Breast epithelium (tissue), 4 donors: Measurements from ENCODE around the gene USP3. TPM values are rescaled to one million over a fixed set of nuclear protein-coding genes. Genes with fewer than 3 reads are reported as not detected.

Experiments
- DNase-seq, 2 donors: peaks; one replicate each; pipeline ENCODE4 v3.0.0-alpha.2; 2019; ENCODE audit warnings: low spot score in 2 of 2
- H3K27ac ChIP-seq, 2 donors: fragments of 200-600 bp; sonication (generic) in 1 of 2; one replicate each; pipeline ENCODE4 v1.5.1; 2016 to 2019; ENCODE audit warnings: mild to moderate bottlenecking in 1 of 2
- H3K27me3 ChIP-seq, 2 donors: fragments of 200-600 bp; sonication (generic) in 1 of 2; one replicate each; pipeline versions ENCODE4 v1.5.1 to v1.6.0; 2017 to 2019; ENCODE audit warnings: control low read depth in 1 of 2, mild to moderate bottlenecking in 1 of 2
- H3K36me3 ChIP-seq: fragments of 200-600 bp; one replicate; pipeline ENCODE4 v1.5.1; 2019
- H3K4me1 ChIP-seq, 2 donors: fragments of 200-600 bp; sonication (generic); one replicate each; pipeline ENCODE4 v1.5.1; 2016 to 2019; ENCODE audit warnings: control low read depth in 1 of 2
- H3K4me3 ChIP-seq, 3 donors: fragments of 200-600 bp; sonication (generic); 1 replicate in 2 of 3; 2 replicates in 1 of 3; pipeline ENCODE4 v1.5.1; 2016 to 2019; ENCODE audit warnings: mild to moderate bottlenecking in 3 of 3, moderate library complexity in 2 of 3
- H3K9me3 ChIP-seq, 2 donors: fragments of 200-600 bp; sonication (generic) in 1 of 2; one replicate each; pipeline ENCODE4 v1.5.1; 2016 to 2019; ENCODE audit warnings: control low read depth in 1 of 2
- POLR2A ChIP-seq: fragments of 450-650 bp; IDR thresholded peaks from one replicate; pipeline ENCODE4 v1.6.1; 2016; ENCODE audit warnings: antibody characterized with exemption, mild to moderate bottlenecking, moderate library complexity
- POLR2AphosphoS5 ChIP-seq, 3 donors: sonication (generic); formaldehyde crosslinking; IDR thresholded peaks; one replicate each; pipeline ENCODE4 v1.6.1; 2017; ENCODE audit warnings: antibody characterized with exemption in 3 of 3
- intact Hi-C: fragments of 100-400 bp; cut with DNase I; formaldehyde crosslinking; loops from one replicate; pipeline ENCODE4 v1.15.1; 2023; ENCODE audit warnings: low total_unique reads
- total RNA-seq, 3 donors: library from RNA; depleted of rRNA; stranded (reverse); fragments of >200 nt; gene quantifications; one replicate each; pipeline ENCODE4 v1.1.0, GENCODE V29; 2016
- TF ChIP-seq, protein P1 (sequence below), 3 donors: fragments of 450-650 bp; IDR thresholded peaks; one replicate each; pipeline ENCODE4 v1.5.1; 2016 to 2017; ENCODE audit warnings: antibody characterized with exemption in 3 of 3, mild to moderate bottlenecking in 3 of 3, moderate library complexity in 3 of 3

Gene USP3
- total RNA-seq, 3 donors from 2014 or later: 70.4 to 88.7 (median 76.7) TPM

- TF ChIP-seq, protein P1, sequence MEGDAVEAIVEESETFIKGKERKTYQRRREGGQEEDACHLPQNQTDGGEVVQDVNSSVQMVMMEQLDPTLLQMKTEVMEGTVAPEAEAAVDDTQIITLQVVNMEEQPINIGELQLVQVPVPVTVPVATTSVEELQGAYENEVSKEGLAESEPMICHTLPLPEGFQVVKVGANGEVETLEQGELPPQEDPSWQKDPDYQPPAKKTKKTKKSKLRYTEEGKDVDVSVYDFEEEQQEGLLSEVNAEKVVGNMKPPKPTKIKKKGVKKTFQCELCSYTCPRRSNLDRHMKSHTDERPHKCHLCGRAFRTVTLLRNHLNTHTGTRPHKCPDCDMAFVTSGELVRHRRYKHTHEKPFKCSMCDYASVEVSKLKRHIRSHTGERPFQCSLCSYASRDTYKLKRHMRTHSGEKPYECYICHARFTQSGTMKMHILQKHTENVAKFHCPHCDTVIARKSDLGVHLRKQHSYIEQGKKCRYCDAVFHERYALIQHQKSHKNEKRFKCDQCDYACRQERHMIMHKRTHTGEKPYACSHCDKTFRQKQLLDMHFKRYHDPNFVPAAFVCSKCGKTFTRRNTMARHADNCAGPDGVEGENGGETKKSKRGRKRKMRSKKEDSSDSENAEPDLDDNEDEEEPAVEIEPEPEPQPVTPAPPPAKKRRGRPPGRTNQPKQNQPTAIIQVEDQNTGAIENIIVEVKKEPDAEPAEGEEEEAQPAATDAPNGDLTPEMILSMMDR (IDR thresholded peaks at IDR 0.05): no peak
- no peak for TF ChIP-seq POLR2AphosphoS5 (IDR thresholded peaks at IDR 0.05)
- no peak for TF ChIP-seq POLR2A
- H3K36me3 ChIP-seq: peaks cover 4% of the 10 kb centered on the region
- intact Hi-C loops: no loop called here
- no peak overlapping the region for H3K4me3 ChIP-seq
- no peak overlapping the region for H3K27ac ChIP-seq
- no peaks in the 10 kb centered on the region for H3K9me3 ChIP-seq
- DNase-seq: no peak
- H3K4me1 ChIP-seq: no peaks in the 10 kb centered on the region
- H3K27me3 ChIP-seq: no peaks in the 10 kb centered on the region
These were observed 100.6 kb downstream of the USP3 start for GRCh38 chr15:63605036-63605435.

DNA sequence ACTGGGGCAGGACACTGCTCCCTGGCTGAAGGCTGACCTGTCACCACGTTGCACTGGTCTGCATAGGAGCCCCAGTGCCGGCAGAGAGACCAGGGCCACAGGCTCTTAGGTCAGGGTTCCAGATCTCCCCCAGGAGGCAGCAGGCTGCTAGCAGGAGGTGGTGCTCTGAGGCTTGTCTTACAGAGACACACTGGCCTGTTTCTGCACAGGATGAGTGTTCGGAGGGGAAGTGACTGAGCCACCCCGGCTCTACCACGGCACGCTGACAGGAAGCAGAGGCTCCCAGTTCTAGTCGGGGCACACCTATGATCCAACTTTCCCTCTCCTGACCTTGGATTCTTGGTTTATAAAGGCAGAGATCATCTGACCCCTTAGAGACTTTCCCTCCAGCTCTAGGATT, 101.4 kb downstream of the USP3 start:
- Histone ChIP-seq H3K4me1 (peaks cover 0 to 5% of the 10 kb centered on the region in 2 donors), H3K4me3 (no peak overlapping the region), H3K27me3 (no peaks in the 10 kb centered on the region), H3K27ac (peak overlapping the region in 1 of 2 donors; percentile 27), H3K9me3 (no peaks in the 10 kb centered on the region), H3K36me3 (peaks cover 4% of the 10 kb centered on the region)
- no peak for TF ChIP-seq POLR2A
- TF ChIP-seq POLR2AphosphoS5 (IDR thresholded peaks at IDR 0.05): no peak
- TF ChIP-seq, protein P1 (IDR thresholded peaks at IDR 0.05): no peak
- intact Hi-C loops: no loop called here
- no peak for DNase-seq

DNA sequence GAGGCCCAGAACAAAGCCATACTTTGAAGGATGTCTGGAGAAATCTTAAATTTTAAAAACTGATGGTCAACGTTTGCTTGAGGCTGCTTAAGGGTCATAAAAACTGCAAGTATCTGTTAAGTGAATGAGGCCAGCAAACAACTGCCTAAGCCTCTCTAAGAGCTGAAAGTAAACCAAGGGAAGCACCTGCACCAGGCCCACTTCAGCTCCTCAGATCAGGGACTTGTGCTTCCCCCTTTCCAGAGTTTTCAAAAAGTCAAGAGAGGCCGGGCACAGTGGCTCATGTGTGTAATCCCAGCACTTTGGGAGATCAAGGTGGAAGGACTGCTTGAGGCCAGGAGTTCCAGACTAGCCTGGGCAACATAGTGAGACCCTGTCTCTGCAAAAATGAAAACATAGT, 101.9 kb downstream of the USP3 start:
- Histone ChIP-seq H3K4me3 (no peak overlapping the region), H3K36me3 (peaks cover 4% of the 10 kb centered on the region), H3K9me3 (no peaks in the 10 kb centered on the region), H3K27me3 (no peaks in the 10 kb centered on the region), H3K27ac (no peak overlapping the region), H3K4me1 (peaks cover 0 to 5% of the 10 kb centered on the region in 2 donors)
- DNase-seq: no peak
- intact Hi-C loops: no loop called here
- TF ChIP-seq POLR2AphosphoS5 (IDR thresholded peaks at IDR 0.05) (no peak), POLR2A (no peak)
- TF ChIP-seq, protein P1 (IDR thresholded peaks at IDR 0.05): no peak

DNA sequence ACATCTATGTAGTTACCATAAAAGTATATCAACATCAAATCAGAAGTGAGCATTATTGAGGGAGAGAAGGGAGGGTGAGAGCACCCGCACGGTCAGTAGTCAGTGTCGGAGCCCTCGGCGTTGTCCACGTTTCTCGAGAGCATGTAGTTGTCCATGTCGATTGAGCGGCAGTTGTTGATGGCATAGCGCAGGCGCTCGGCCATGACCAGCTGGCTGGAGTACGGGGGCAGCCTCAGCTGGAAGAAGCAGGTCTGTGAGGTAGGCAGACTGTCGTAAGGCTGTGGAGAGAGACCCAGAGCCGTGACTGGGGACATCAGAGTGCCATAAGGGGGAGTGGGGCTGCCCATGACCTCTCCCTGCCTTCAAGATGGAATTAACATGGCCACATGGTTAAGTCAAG, 104.6 kb downstream of the USP3 start:
- H3K36me3 ChIP-seq: peaks cover 4% of the 10 kb centered on the region

GRCh38 chr15:63609448-63609847, 105.1 kb downstream of the USP3 start:
- H3K27me3 ChIP-seq: no peaks in the 10 kb centered on the region
- intact Hi-C loops: no loop called here
- TF ChIP-seq POLR2A (no peak), POLR2AphosphoS5 (IDR thresholded peaks at IDR 0.05) (no peak)
- TF ChIP-seq, protein P1 (IDR thresholded peaks at IDR 0.05): no peak
- H3K27ac ChIP-seq: peak overlapping the region in 1 of 2 donors; percentile 25
- peaks cover 5% of the 10 kb centered on the region for H3K36me3 ChIP-seq
- no peak for DNase-seq
- no peak overlapping the region for H3K4me3 ChIP-seq
- no peaks in the 10 kb centered on the region for H3K9me3 ChIP-seq
- H3K4me1 ChIP-seq: peaks cover 0 to 5% of the 10 kb centered on the region in 2 donors

More for the DNA sequence above, 104.6 kb downstream of the USP3 start:
- intact Hi-C loops: no loop called here
- no peak for TF ChIP-seq POLR2A
- TF ChIP-seq, protein P1 (IDR thresholded peaks at IDR 0.05): no peak
- no peak for TF ChIP-seq POLR2AphosphoS5 (IDR thresholded peaks at IDR 0.05)
- Histone ChIP-seq H3K9me3 (no peaks in the 10 kb centered on the region), H3K4me3 (no peak overlapping the region), H3K4me1 (peaks cover 0 to 5% of the 10 kb centered on the region in 2 donors), H3K27me3 (no peaks in the 10 kb centered on the region), H3K27ac (peak overlapping the region in 1 of 2 donors; percentile 25)
- DNase-seq: no peak
